ENCODE results near the gene SLC6A12.
"Not testable (repeated sequence)": the region's sequence is repeated elsewhere in the genome, so short reads cannot be mapped to it uniquely, and the experiment has no call there.

Gene SLC6A12

DNA sequence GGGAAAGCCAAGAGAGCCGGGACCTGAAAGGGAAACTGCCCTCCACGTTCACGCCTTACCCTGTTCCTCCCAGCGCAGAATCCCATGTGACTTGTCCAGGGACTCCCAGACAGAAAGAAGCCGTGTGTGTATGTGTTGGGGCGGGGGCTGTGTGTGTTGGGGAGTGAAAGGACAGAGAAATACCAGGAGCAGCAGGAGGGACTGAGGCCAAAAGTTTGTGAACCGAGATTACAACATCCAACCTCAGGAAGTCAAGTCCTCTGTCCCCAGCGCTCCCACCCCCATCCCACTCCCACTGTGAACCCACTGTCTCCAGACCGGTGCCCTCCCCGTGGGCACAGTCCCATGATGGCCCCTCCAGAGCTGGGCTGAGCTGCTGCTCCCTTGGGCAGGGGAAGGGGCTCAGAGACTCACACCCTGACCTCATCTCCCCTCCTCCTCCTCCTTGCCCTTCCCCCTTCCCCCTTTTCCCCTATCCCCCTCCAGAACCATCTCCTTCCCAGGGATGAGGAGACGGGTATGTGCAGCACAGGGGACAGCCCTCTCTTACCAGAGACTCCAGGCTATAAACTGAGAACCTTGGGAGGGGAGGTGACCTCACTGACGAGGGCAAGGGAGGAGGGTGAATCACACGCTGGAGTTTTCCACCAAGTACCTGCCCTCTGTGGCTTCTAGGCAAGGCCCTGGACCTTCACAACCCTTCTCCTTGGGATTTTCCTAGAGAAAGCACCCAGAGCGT is at the start of gene SLC6A12:
SLC6A12 (minus strand) TSS at position 155 of the 739 bp plus-strand sequence. CDS start 4,171 bp downstream, outside the sequence.
- no peak for DNase-seq (ENCODE audit: low spot score)

DNA sequence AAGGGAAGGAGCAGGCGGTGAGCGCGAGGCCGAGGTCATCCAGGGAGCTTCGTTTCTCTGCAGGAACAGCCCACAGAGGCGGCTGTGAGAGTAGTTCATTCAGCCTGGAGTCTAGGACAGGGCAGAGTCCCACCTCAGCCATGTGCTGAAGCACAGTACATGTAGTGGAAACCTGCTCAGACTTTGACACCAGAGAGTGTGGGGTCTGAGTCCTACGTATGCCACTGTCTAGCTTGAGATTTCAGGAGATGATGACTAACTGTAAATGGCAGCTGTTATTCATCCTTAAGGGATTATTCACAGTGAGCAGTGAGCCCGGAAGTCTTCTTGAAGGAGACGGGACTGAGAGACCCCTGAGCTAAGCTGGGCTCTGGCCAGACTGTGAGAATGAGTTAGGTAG is 49.6 kb upstream of the SLC6A12 start:
- no peak for DNase-seq (ENCODE audit: low spot score)

GRCh38 chr12:262817-263216 is 48.9 kb upstream of the SLC6A12 start, which contains the start of gene SLC6A13:
Gene SLC6A13, minus strand, starts transcription at chr12:262836. Its CDS starts 2,784 bp downstream, at chr12:260052.
- no peak for DNase-seq (ENCODE audit: low spot score)

DNA sequence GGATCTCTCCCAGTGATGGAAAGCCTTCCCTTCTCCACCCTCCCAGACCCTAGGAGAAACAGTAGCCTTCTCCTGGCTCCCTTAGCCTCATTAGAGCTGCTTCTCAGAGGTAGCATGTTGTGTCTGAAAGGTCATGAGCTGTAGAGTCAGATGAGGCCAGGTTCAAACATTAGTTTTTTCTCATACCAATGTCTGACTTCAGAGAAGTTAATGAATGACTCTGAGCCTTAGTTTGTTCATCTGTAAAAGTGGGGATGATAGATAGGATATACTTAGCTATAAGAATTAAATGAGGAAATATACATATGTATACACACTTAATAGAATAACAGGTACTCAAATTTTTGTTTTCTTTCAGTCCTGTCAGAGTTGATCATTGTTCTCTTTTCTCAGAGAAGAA is 48.2 kb upstream of the SLC6A12 start:
- no peak for DNase-seq (ENCODE audit: low spot score)

- DNase-seq (ENCODE audit: low spot score): no peak
These were observed 43.8 kb upstream of the SLC6A12 start for GRCh38 chr12:257521-258321.

DNA sequence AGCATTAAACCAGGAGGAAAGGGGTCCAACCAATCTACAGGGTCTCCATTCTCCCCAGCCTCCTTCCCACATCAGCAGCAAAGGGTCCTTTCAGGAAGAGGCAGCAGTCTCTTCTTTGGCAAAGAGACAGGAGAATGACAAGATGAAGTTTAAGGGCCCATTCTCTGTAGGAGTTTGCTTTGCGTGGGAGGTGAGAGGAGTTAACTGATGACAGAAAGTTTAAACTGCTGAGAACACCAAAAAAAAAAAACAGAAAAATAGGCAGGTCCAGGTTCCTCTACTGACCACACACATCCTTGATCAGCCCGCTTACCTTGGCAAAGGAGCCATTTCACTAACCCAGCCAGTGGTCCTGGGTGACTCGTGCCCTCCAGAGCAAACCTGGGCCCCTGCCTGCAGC is 43.0 kb upstream of the SLC6A12 start:
- DNase-seq (ENCODE audit: low spot score): no peak

GRCh38 chr12:256225-256624 is 42.3 kb upstream of the SLC6A12 start:
- no peak for DNase-seq (ENCODE audit: low spot score)

- DNase-seq (ENCODE audit: low spot score): no peak
These were observed 41.0 kb upstream of the SLC6A12 start for GRCh38 chr12:254912-255311.

DNA sequence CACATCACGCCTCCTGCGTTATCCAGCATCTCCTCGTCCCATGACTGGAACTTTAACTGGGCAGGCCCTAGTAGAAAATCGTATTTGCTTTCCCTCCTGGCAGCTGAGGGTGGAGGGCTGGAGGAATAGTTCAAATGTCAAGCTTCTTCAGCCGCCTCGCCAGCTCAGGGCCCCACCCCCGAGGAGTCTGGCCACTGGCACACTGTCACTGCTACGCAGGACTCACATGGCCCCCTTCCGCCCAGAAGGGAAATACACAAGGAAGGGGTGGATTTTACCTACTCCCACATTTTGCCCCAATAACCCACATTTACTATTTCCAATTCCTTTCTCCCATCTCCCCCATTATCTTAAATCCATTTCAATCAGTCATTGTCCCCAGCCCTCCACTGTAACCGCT is 40.1 kb upstream of the SLC6A12 start:
- no peak for DNase-seq (ENCODE audit: low spot score)

DNA sequence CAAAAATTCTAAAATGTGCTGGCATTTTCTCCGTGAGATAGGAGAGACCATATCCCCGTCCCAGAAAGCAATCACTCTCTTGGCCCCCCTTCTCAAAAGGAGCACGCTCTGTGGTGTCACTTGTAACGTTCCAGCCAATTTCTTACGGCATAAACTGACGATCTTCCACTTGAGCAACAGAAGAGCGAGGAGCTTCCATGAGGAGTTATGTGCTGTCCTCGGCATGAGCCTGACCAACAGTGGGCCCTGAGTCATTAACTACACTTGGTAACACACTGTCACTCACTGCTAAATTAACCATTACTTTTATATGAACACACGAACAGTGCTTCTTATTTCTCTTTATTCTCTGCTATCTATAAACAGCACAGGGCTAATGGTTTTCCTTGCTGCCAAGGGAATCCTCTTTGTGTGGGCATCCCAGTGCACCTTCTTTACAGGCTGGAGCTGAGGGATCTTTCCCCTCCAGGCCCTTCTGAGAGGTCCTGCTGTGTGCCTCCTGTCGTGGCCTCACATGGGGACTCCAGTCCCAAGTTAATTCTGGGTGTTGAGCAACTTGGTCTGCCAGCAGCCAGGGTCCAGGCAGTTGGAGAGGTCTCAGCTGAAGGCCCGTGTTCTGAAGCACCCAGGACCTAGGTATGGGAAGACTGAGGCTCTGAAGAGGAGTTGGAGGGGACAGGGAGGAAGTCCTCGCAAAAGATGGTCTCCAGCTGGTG is 39.3 kb upstream of the SLC6A12 start:
- no peak for DNase-seq (ENCODE audit: low spot score)

DNA sequence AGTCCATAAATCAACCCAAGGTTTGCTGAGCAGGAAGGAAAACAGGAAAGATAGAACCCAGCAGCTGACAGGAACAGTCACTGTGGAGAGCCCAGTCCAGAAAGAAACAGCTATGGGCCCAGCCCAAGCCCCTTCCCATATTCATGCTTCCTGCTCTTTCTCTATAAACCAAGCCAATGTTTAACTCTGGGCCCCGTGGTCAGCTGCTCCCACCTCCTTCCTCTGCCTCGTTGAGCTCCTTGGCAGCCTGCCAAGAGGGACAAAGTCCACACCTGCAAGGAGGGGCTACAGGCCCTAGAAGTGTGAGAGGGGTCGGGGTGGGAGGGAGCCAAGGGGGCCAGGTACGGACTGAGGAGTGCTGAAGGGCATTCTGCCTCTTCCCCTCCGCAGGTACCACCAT is 38.7 kb upstream of the SLC6A12 start:
- DNase-seq (ENCODE audit: low spot score): no peak

DNA sequence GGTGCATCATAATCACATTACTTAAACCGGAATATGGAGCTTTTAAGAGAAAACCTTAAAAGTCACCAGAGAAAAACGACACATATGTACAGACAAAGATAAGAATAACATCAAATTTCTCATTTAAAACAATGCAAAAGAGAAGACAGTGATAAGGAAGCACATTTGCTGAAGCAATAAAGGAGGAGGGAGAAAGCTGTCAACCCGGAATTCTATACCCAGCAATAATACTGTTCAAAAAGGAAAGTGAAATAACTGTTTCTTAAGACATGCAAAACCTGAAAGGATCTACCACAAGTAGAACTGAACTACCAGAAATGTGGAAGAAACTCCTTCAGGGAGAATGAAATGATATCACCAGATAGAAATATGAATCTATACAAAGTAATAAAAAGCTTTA is 33.3 kb upstream of the SLC6A12 start:
- no peak for DNase-seq (ENCODE audit: low spot score)

DNA sequence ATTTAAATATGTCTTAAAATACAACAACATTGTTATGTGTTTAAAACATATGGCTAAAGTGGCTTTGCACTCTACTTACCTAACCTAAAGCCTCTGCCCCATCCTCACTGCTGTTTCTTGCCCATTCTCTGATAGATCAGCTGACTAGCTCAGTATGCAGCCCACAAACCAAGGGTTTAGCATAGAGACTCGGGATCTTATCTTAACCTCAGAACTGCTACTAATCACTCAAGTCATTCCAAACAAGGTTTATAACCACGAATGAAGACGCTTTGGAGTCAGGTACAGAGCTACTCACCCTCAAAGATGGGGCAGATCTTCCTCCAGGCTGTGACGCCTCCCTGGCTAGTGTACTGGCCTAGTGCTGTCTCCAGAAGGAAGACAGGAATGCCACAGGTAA is 29.4 kb upstream of the SLC6A12 start:
- DNase-seq (ENCODE audit: low spot score): no peak

GRCh38 chr12:242496-242895 is 28.5 kb upstream of the SLC6A12 start:
- DNase-seq (ENCODE audit: low spot score): no peak

DNA sequence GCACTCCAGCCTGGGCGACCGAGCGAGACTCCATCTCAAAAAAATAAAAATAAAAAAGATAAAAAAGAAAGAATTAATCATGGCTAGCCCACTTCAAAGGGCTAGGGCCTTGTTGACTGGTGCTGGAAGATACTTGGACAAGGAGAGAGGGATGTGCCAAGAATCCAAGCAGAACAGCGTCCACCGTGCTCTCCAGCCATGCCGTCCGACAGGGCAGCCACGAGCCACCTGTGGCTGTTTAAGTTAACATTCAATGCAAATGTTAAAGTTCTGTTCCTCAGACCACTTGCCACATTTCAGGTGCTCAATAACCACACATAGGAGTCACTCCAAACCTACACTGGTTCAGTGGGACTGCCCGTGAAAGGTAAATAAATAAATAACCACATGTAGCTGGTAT is 27.3 kb upstream of the SLC6A12 start:
- no peak for DNase-seq (ENCODE audit: low spot score)

- DNase-seq (ENCODE audit: low spot score): no peak
These were observed 26.6 kb upstream of the SLC6A12 start for GRCh38 chr12:240566-240965.

DNA sequence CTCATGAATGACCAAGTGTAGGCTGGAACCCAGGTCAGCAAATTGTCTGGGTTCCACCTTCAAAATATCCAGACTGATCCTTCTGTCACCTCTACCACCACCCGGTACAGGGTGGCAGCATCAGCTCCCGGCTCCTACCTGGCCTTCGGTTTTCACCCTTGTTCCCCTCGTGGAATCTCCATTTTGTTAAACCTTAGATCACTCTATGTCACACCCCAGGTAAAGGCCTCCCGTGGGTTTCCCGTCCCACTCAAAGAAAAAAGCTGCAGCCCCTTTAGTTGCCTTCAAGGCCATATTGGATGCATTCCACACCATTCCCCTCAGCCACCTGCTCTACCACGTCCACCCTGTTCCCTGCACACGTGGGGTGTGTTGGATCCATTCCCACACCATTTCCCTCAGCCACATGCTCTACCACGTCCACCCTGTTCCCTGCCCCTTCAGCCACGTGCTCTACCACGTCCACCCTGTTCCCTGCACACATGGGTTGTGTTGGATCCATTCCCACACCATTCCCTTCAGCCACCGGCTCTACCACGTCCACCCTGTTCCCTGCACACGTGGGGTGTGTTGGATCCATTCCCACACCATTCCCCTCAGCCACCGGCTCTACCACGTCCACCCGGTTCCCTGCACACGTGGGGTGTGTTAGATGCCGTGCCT is 24.9 kb upstream of the SLC6A12 start:
- DNase-seq (ENCODE audit: low spot score): no peak

DNA sequence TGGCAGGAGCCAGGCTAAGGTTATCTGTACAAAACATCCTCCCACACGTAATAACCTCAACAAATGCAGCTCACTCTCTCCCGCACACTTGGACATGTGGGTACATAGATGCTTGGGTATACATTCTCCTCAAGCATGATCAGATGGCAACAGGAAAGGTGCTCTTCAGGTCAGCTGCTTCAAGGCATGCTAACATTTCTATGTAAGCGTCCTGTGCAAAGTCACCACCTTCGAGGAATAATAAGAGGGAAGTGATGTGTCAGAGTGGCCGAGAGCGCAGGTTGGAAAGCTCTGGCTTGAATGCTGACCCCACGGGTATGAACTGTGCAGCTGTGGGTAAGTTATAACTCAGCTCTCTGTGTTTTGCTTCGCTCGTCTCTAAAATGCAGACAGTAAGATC is 24.2 kb upstream of the SLC6A12 start:
- no peak for DNase-seq (ENCODE audit: low spot score)

- DNase-seq (ENCODE audit: low spot score): no peak
These were observed 23.3 kb upstream of the SLC6A12 start for GRCh38 chr12:237026-237815.

DNA sequence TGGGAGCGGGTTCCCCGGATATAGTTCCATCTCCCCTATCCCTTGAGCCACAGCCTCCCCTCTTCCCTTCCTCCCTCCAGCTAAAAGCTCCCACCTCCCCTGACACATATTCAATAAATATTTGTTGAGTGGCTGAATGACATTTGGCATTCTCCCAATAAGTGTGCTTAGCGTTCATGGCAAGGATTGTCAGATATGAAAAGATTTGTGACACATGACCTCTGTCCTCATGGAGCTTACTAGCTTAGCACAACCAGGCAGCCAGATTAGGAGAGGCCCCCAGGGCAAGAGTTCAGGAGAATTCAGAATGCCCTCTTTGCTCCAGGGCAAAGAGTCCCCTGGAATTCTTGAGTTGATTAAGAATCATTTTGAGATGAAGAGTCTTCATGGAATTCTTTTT is 22.5 kb upstream of the SLC6A12 start:
- no peak for DNase-seq (ENCODE audit: low spot score)

DNA sequence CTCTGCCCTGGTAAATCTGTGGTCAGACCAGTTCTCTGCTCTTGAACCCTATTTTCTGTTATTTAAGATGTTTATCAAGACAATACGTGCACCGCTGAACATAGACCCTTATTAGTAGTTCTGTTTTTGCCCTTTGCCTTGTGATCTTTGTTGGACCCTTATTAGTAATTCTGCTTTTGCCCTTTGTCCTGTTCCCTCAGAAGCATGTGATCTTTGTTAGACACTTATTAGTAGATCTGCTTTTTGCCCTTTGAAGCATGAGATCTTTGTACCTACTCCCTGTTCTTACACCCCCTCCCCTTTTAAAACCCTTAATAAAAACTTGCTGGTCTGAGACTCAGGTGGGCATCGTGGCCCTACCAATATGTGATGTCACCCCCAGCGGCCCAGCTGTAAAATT is 22.0 kb upstream of the SLC6A12 start:
- not testable (repeated sequence) for DNase-seq (ENCODE audit: low spot score)
